Fibroblast of pulmonary artery (primary cell): ENCODE data around the gene DNAJC17.

ENCODE experiments used
- DNase-seq: peaks from one replicate; pipeline ENCODE4 v3.0.0-alpha.2; 2010; ENCODE audit warnings: low read depth
- H3K4me3 ChIP-seq: replicated peaks from 2 replicates; pipeline ENCODE4 v1.5.1; 2011; ENCODE audit warnings: low read depth, mild to moderate bottlenecking, control low read depth, low read length, moderate library complexity
- CTCF ChIP-seq: IDR thresholded peaks from 2 replicates; pipeline ENCODE4 v1.5.1; 2011; ENCODE audit warnings: mild to moderate bottlenecking, control low read depth, low read length, inconsistent platforms; ENCODE audit errors: missing control alignments

Gene DNAJC17

DNA sequence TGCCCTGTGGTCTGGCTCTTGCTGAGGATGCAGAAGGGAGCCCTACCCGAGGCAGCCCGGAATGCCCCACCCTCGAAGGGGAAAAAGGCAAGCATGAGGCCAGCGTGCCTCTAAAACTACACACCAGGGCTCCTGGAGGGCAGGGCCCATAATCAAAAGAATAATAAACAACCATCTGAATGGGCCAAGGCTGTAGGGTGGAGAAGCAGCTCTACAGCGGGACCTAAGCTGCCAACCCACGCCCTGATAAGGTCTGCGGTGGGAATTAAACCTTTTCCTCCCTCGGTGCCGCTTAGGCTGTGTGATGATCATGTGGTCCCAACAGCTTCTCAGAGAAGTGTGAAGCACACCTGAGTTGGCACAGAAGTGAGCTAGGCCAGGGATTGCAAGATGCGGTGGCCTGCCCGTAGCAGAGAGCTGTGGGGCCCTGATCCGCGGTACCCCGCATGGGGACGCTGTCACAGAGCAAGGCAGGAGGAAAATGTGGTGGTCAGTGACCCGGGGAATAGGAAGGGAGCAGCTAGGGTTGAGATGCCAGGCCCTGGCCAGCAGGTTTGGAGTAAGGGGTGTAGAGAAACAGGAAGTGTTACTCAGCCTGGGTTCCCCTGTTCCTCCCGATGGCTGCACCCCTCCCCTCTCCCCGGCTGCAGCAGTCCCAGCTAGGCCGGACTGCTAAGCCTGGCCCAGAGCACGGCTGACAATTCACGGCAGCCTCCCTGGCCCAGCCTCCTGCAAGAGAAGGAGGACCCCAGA, 38.6 kb downstream of the DNAJC17 start:
- no peak overlapping the region for H3K4me3 ChIP-seq
- DNase-seq = no peak
- no peak for TF ChIP-seq CTCF

GRCh38 chr15:40767838-40768500, 39.3 kb downstream of the DNAJC17 start:
- no peak for TF ChIP-seq CTCF
- no peak for DNase-seq
- H3K4me3 ChIP-seq = no peak overlapping the region

DNA sequence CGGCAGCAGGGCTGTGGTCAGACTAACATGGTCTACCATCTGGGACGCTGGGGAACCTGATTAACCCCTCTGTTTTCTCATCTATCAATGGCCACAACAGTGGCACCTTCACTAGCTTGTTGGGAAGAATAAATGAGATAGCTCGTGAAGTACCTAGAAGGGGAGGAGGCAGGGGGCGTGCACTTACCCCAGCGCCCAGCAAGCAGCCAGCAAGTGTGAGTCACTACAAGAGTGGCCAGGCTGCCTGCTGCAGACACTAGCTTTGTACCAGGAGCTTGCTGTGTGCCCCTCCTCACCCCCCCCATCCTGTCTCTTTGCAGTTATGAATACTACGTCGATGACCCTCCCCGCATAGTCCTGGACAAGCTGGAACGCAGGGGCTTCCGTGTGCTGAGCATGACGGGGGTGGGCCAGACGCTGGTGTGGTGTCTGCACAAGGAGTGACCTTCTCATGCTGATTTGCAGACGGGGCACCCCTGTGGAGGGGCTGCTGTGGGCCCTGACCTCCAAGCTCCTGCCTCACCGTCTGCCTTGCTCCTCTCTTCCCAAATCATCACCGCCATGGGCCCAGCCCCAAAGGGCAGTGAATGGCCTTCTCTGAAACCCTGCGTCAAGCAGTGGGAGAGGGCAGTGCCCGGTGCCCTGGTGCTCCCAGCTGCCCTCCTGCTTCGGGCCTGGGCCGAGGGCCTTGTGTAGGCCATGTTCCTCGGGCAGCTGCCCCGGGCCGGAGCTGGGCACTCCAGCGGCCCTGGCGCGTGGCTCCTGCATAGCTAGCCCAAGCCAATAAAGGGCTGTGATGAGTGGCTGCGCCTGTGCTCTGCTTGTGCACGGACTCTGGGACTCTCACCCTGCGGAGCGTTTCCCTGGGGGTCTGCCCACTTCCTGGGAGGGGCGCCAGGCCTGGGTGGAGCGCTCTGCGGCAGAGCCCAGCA, 40.1 kb downstream of the DNAJC17 start:
- H3K4me3 ChIP-seq = no peak overlapping the region
- peak; percentile 39 for DNase-seq
- no peak for TF ChIP-seq CTCF

DNA sequence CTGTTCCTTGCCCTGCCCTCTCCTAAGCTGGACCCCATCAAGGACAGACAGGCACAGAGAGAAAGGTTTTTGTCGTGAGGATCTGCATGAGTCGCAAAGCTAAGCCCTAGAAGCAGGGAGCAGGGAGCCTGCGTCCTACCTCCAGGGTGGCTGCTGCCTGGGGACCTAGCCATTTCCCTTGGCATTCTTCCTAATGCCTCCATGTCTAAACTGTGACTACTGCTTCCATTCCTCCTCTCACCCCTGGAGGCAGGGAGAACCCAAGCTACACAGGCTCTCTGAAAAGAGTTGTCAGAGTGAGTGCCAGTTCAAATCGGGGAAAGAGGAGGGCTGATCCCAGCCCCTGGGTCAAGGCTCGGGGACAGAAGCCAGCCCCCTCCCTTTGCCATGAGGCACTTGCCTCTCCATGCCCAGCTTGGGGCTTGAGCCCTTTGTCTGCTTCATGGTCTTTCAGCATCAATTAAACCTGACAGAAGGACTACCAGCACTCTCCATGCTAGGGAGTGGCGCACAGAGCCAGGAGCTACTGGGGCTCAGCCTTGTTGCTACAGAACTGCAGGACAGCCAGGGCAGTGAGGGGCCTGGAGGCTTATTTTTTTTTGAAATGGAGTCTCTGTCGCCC, 41.0 kb downstream of the DNAJC17 start:
- DNase-seq = no peak
- no peak for TF ChIP-seq CTCF
- H3K4me3 ChIP-seq = no peak overlapping the region

GRCh38 chr15:40764629-40765103, 42.6 kb downstream of the DNAJC17 start:
- peak overlapping the region; percentile 55 for H3K4me3 ChIP-seq
- TF ChIP-seq CTCF = no peak
- DNase-seq = no peak
